Right atrium auricular region (tissue), 2 donors: ENCODE results near the gene SPIN1. TPM values are rescaled to one million over a fixed set of nuclear protein-coding genes. Genes with fewer than 3 reads are reported as not detected.
"Not testable (repeated sequence)": the region's sequence is repeated elsewhere in the genome, so short reads cannot be mapped to it uniquely, and the experiment has no call there.

Experiments
- DNase-seq: peaks from one replicate; pipeline ENCODE4 v3.0.0-alpha.2; 2019; ENCODE audit warnings: low spot score
- H3K27ac ChIP-seq, 2 donors: fragments of 200-600 bp; sonication (generic); 1 replicate in 1 of 2; 2 replicates in 1 of 2; pipeline ENCODE4 v1.5.1; 2016 to 2019
- H3K27me3 ChIP-seq, 2 donors: fragments of 200-600 bp; sonication (generic); one replicate each; pipeline versions ENCODE4 v1.5.1 to v1.6.0; 2017 to 2019
- H3K36me3 ChIP-seq: fragments of 200-600 bp; sonication (generic); one replicate; pipeline ENCODE4 v1.5.1; 2016
- H3K4me1 ChIP-seq, 2 donors: fragments of 200-600 bp; sonication (generic); one replicate each; pipeline versions ENCODE4 v1.5.1 to v1.6.0; 2017 to 2019
- H3K4me3 ChIP-seq, 2 donors: fragments of 200-600 bp; sonication (generic); 1 replicate in 1 of 2; 2 replicates in 1 of 2; pipeline ENCODE4 v1.5.1; 2017 to 2019; ENCODE audit warnings: mild to moderate bottlenecking in 1 of 2, moderate library complexity in 1 of 2
- H3K9me3 ChIP-seq, 2 donors: fragments of 200-600 bp; sonication (generic); one replicate each; pipeline ENCODE4 v1.5.1; 2019
- total RNA-seq, 2 donors: library from RNA; depleted of rRNA; stranded (reverse); fragments of >200 nt; gene quantifications; one replicate each; pipeline ENCODE4 v1.1.0, GENCODE V29; 2016
- TF ChIP-seq, protein P1 (sequence below), 2 donors: fragments of 200-600 bp; sonication (generic); IDR thresholded peaks; one replicate each; pipeline ENCODE4 v1.5.1; 2019; ENCODE audit warnings: antibody characterized with exemption in 2 of 2

SPIN1 gene
- total RNA-seq, 2 donors from 2014 or later: 48.9 to 55.4 TPM

GRCh38 chr9:88372103-88372654, 16.1 kb upstream of the SPIN1 start:
- TF ChIP-seq, protein P1, sequence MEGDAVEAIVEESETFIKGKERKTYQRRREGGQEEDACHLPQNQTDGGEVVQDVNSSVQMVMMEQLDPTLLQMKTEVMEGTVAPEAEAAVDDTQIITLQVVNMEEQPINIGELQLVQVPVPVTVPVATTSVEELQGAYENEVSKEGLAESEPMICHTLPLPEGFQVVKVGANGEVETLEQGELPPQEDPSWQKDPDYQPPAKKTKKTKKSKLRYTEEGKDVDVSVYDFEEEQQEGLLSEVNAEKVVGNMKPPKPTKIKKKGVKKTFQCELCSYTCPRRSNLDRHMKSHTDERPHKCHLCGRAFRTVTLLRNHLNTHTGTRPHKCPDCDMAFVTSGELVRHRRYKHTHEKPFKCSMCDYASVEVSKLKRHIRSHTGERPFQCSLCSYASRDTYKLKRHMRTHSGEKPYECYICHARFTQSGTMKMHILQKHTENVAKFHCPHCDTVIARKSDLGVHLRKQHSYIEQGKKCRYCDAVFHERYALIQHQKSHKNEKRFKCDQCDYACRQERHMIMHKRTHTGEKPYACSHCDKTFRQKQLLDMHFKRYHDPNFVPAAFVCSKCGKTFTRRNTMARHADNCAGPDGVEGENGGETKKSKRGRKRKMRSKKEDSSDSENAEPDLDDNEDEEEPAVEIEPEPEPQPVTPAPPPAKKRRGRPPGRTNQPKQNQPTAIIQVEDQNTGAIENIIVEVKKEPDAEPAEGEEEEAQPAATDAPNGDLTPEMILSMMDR (IDR thresholded peaks at IDR 0.05): no peak
- Histone ChIP-seq H3K4me3 (no peak overlapping the region), H3K27me3 (no peaks in the 10 kb centered on the region), H3K36me3 (no peaks in the 10 kb centered on the region), H3K4me1 (no peaks in the 10 kb centered on the region), H3K9me3 (peaks cover 0 to 6% of the 10 kb centered on the region in 2 donors), H3K27ac (no peak overlapping the region)
- no peak for DNase-seq

GRCh38 chr9:88373045-88373444, 15.2 kb upstream of the SPIN1 start:
- TF ChIP-seq, protein P1 (IDR thresholded peaks at IDR 0.05): no peak
- Histone ChIP-seq H3K4me3 (no peak overlapping the region), H3K27me3 (no peaks in the 10 kb centered on the region), H3K27ac (no peak overlapping the region), H3K36me3 (no peaks in the 10 kb centered on the region), H3K9me3 (peaks cover 0 to 4% of the 10 kb centered on the region in 2 donors), H3K4me1 (no peaks in the 10 kb centered on the region)
- DNase-seq: no peak

GRCh38 chr9:88378317-88378716, 9.9 kb upstream of the SPIN1 start:
- Histone ChIP-seq H3K9me3 (no peaks in the 10 kb centered on the region), H3K4me3 (no peak overlapping the region), H3K27ac (no peak overlapping the region), H3K4me1 (no peaks in the 10 kb centered on the region), H3K36me3 (no peaks in the 10 kb centered on the region), H3K27me3 (no peaks in the 10 kb centered on the region)
- DNase-seq: no peak
- TF ChIP-seq, protein P1 (IDR thresholded peaks at IDR 0.05): no peak

DNA sequence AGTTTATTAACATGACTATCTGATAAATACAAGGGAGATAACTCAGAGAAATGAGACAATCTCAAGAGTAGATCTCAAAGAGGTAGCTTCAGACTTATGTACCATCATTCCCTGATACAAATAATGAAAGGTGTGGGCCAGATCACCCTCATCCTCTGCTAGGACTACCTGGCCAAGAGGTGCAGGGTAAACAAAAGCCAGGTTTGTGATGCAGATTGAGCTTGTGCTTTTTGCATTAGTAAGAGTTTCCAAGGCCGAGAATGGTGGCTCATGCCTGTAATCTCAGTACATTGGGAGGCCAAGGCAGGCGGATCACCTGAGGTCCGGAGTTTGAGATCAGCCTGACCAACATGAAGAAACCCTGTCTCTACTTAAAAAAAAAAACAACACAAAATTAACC, 8.9 kb upstream of the SPIN1 start:
- Histone ChIP-seq H3K4me1 (no peaks in the 10 kb centered on the region), H3K4me3 (no peak overlapping the region), H3K9me3 (no peaks in the 10 kb centered on the region), H3K36me3 (no peaks in the 10 kb centered on the region), H3K27ac (no peak overlapping the region), H3K27me3 (no peaks in the 10 kb centered on the region)
- TF ChIP-seq, protein P1 (IDR thresholded peaks at IDR 0.05): no peak
- DNase-seq: no peak

DNA sequence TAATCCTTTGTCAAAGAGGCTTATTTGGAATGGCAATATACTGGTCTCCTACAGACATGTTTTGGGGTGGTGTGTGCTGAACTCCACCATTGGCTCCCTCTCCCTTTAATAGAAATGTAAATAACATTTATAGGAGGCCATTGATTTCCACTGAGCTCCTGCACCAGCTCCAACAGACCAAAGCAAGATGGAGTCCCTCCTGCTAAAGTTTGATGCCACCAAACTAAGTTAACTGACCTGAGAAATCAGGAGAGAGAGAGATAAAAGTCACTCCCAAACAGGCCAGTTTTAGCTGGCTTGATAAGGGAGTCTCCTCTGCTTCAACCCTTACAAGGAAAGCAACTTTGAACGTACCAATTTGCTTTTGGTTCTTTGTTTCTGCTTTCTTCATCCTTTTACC, 8.1 kb upstream of the SPIN1 start:
- no peak for DNase-seq
- Histone ChIP-seq H3K36me3 (no peaks in the 10 kb centered on the region), H3K9me3 (no peaks in the 10 kb centered on the region)

GRCh38 chr9:88381322-88381721, 6.9 kb upstream of the SPIN1 start:
- not testable (repeated sequence) for H3K4me3 ChIP-seq, H3K36me3 ChIP-seq, DNase-seq, H3K9me3 ChIP-seq, H3K4me1 ChIP-seq, H3K27ac ChIP-seq, H3K27me3 ChIP-seq

More for the DNA sequence above, 8.1 kb upstream of the SPIN1 start:
- no peak overlapping the region for H3K4me3 ChIP-seq
- no peak overlapping the region for H3K27ac ChIP-seq
- H3K4me1 ChIP-seq: no peaks in the 10 kb centered on the region
- H3K27me3 ChIP-seq: no peaks in the 10 kb centered on the region
- TF ChIP-seq, protein P1 (IDR thresholded peaks at IDR 0.05): no peak
